ENCODE data around the gene DNAH7. TPM values are rescaled to one million over a fixed set of nuclear protein-coding genes. Genes with fewer than 3 reads are reported as not detected.
"Not testable (repeated sequence)": the region's sequence is repeated elsewhere in the genome, so short reads cannot be mapped to it uniquely, and the experiment has no call there.

The DNAH7 gene
- total and polyA plus RNA-seq, 2 of the 13 experiments (the other 11 are each of a cell fraction or from before 2014, with no cell fraction given) = 0.09 TPM; not detected in 1

DNA sequence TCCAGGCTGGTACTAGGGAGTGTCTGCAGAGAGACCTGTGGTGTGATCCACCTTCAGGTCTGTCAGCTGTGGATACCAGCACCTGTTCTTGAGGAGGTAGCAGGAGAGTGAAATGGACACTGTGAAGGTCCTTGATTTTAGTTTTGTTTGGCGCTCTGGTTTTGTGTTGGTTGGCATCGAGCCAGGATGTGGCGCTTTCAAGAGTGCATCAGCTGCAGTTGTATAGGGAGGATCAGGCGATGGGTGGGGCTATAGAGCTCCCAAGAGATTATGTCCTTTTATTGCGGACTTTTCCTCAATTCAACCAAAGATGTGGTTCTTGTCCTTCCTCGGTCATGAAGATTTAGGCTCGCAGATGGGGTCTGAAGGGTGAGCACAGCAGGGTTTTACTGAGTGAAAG is 374.1 kb downstream of the DNAH7 start:
- no peaks in the 10 kb centered on the region for H3K9me3 ChIP-seq (ENCODE audit: low read length)
- DNase-seq (ENCODE audit: low spot score) (no peak), FAIRE-seq (no peak), ATAC-seq (no peak)
- BruUV-seq (replicated peaks) = no TSS peak
- no peak overlapping the region for H3K4me2 ChIP-seq (ENCODE audit: low read depth, low read length)
- H3K9ac ChIP-seq (ENCODE audit: insufficient read depth, low read depth, low read length) = no peak overlapping the region
- intact Hi-C loops (cut with micrococcal nuclease; ENCODE audit: unreplicated experiment) = no loop called here
- H4K20me1 ChIP-seq (ENCODE audit: insufficient read depth, low read length) = no peaks in the 10 kb centered on the region
- no peak overlapping the region for H3K27ac ChIP-seq (ENCODE audit: extremely low read length, insufficient read depth, low read length)
- H3K27me3 ChIP-seq (ENCODE audit: control insufficient read depth in 1 of 2, insufficient read depth in 2 of 2, low read length in 2 of 2) = no peaks in the 10 kb centered on the region
- no peaks in the 10 kb centered on the region for H3K79me2 ChIP-seq (ENCODE audit: insufficient read depth, low read length)
- 96% methylated on average over 7 of the region's 7 CpGs for WGBS (ENCODE audit: low lambda C conversion rate)
- H3K4me1 ChIP-seq (ENCODE audit: insufficient read depth, low read length) = no peaks in the 10 kb centered on the region
- in situ Hi-C loops (cut with HindIII; ENCODE audit: extremely low pct_ligation_motif_present, low pct_unique_long_range_greater_than_20kb) = no loop called here
- no peak overlapping the region for H2AFZ ChIP-seq (ENCODE audit: low read length)
- no peaks in the 10 kb centered on the region for H3K36me3 ChIP-seq (replicated peaks in 1 of 2; ENCODE audit: control insufficient read depth in 1 of 2, insufficient read depth in 2 of 2, low read length in 2 of 2)
- ChIA-PET POLR2A (no interaction called here), CTCF (ENCODE audit: low intra/inter-chr PET ratio, low total read pairs) (no interaction called here)
- TF ChIP-seq ZNF441 (CRISPR knock-in tag; IDR thresholded peaks at IDR 0.05; ENCODE audit: borderline replicate concordance) (no peak), ZFP90 (CRISPR knock-in tag; IDR thresholded peaks at IDR 0.05; ENCODE audit: borderline replicate concordance) (no peak), NFE2L1 (CRISPR knock-in tag; IDR thresholded peaks at IDR 0.05; ENCODE audit: borderline replicate concordance) (no peak), ZNF205 (CRISPR knock-in tag; IDR thresholded peaks at IDR 0.05) (no peak), RXRA (CRISPR knock-in tag; IDR thresholded peaks at IDR 0.05) (no peak), ZNF101 (CRISPR knock-in tag; IDR thresholded peaks at IDR 0.05; ENCODE audit: borderline replicate concordance, low read depth) (no peak)
- TF ChIP-seq, protein P1, sequence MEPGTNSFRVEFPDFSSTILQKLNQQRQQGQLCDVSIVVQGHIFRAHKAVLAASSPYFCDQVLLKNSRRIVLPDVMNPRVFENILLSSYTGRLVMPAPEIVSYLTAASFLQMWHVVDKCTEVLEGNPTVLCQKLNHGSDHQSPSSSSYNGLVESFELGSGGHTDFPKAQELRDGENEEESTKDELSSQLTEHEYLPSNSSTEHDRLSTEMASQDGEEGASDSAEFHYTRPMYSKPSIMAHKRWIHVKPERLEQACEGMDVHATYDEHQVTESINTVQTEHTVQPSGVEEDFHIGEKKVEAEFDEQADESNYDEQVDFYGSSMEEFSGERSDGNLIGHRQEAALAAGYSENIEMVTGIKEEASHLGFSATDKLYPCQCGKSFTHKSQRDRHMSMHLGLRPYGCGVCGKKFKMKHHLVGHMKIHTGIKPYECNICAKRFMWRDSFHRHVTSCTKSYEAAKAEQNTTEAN (CRISPR knock-in tag; conservative IDR thresholded peaks at IDR 0.05) = no peak
- H3K4me3 ChIP-seq (replicated peaks in 1 of 3; ENCODE audit: insufficient read depth in 1 of 3, low read depth in 2 of 3, low read length in 3 of 3) = no peak overlapping the region

DNA sequence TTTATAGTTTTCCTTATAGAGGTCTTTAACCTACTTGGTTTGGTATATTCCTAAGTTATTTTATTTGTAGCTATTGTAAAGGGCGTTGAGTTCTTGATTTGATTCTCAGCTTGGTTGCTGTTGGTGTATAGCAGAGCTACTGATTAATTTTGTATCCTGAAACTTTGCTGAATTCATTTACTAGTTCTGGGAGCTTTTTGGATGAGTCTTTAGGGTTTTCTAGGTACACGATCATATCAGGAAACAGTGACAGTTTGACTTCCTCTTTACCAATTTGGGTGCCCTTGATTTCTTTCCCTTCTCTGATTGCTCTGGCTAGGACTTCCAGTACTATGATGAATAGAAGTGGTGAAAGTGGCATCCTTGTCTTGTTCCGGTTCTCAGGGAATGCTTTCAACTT is 376.1 kb downstream of the DNAH7 start:
- H3K4me1 ChIP-seq (ENCODE audit: insufficient read depth, low read length); H3K27ac ChIP-seq (ENCODE audit: extremely low read length, insufficient read depth, low read length); POLR2A ChIA-PET; DNase-seq (ENCODE audit: low spot score); H3K4me3 ChIP-seq (replicated peaks in 1 of 3; ENCODE audit: insufficient read depth in 1 of 3, low read depth in 2 of 3, low read length in 3 of 3); H3K9me3 ChIP-seq (ENCODE audit: low read length); intact Hi-C loops (cut with micrococcal nuclease; ENCODE audit: unreplicated experiment); H3K79me2 ChIP-seq (ENCODE audit: insufficient read depth, low read length); in situ Hi-C loops (cut with HindIII; ENCODE audit: extremely low pct_ligation_motif_present, low pct_unique_long_range_greater_than_20kb); ATAC-seq; H3K36me3 ChIP-seq (replicated peaks in 1 of 2; ENCODE audit: control insufficient read depth in 1 of 2, insufficient read depth in 2 of 2, low read length in 2 of 2); CTCF ChIA-PET (ENCODE audit: low intra/inter-chr PET ratio, low total read pairs); FAIRE-seq; H2AFZ ChIP-seq (ENCODE audit: low read length); H3K9ac ChIP-seq (ENCODE audit: insufficient read depth, low read depth, low read length); H3K27me3 ChIP-seq (ENCODE audit: control insufficient read depth in 1 of 2, insufficient read depth in 2 of 2, low read length in 2 of 2); H4K20me1 ChIP-seq (ENCODE audit: insufficient read depth, low read length); H3K4me2 ChIP-seq (ENCODE audit: low read depth, low read length); BruUV-seq (replicated peaks): not testable (repeated sequence)
- WGBS (ENCODE audit: low lambda C conversion rate) = 97% methylated on average over 3 of the region's 3 CpGs

Other genes starting within 250 kb of the DNAH7 start
- gene STK17B, start 102.7 kb upstream of the DNAH7 start, total RNA-seq (2016; rRNA removed; fragmentation: Illumina TruSeq; extraction: Trizol) = 4.5 and 7.7 TPM in 2 replicates
- gene STK17B, start 102.7 kb upstream of the DNAH7 start, polyA plus RNA-seq (2011; rRNA removed) = 0.81 and 1.6 TPM in 2 replicates

Measured in HepG2 (cell line).